HepG2 (cell line): Measurements from ENCODE around the gene STX10. TPM values are rescaled to one million over a fixed set of nuclear protein-coding genes. Genes with fewer than 3 reads are reported as not detected.

Source experiments
- ARID2 ChIP-seq: sonication (generic); formaldehyde crosslinking; IDR thresholded peaks from 2 replicates; pipeline ENCODE4 v1.8.1; 2022; ENCODE audit warnings: mild to moderate bottlenecking, missing genetic modification reagents, borderline replicate concordance
- ATF7-NPFF ChIP-seq: sonication (generic); formaldehyde crosslinking; IDR thresholded peaks from 2 replicates; pipeline ENCODE4 v1.8.1; 2023; ENCODE audit warnings: mild to moderate bottlenecking, low read depth, missing genetic modification reagents, moderate library complexity
- CAMTA2 ChIP-seq: sonication (generic); formaldehyde crosslinking; IDR thresholded peaks from 2 replicates; pipeline ENCODE4 v1.4.0; 2020; ENCODE audit warnings: mild to moderate bottlenecking, missing genetic modification reagents, borderline replicate concordance
- CBX1 ChIP-seq: IDR thresholded peaks from one replicate; pipeline ENCODE4 v1.6.1; 2016; ENCODE audit warnings: antibody characterized with exemption, low read depth
- CERS6 ChIP-seq: sonication (generic); formaldehyde crosslinking; IDR thresholded peaks from 2 replicates; pipeline ENCODE4 v1.5.0; 2020; ENCODE audit warnings: missing genetic modification reagents
- GLMP ChIP-seq: sonication (generic); formaldehyde crosslinking; IDR thresholded peaks from 2 replicates; pipeline ENCODE4 v1.9.0; 2021; ENCODE audit warnings: missing genetic modification reagents, mild to moderate bottlenecking, borderline replicate concordance
- GMEB2 ChIP-seq: IDR thresholded peaks from 2 replicates; pipeline ENCODE4 v1.6.1; 2016; ENCODE audit warnings: missing biosample characterization, missing genetic modification reagents, low read depth
- NR2F2 ChIP-seq: IDR thresholded peaks from 2 replicates; pipeline ENCODE4 v1.6.1; 2012; ENCODE audit warnings: low read depth, inconsistent platforms, borderline replicate concordance
- RFX1 ChIP-seq: fragments of 450-650 bp; IDR thresholded peaks from 2 replicates; pipeline ENCODE4 v1.6.1; 2017
- SOX13 ChIP-seq, 3 experiments: fragments of 450-650 bp in 1 of 3; sonication (generic) in 1 of 3; formaldehyde crosslinking in 1 of 3; IDR thresholded peaks in 2 of 3; conservative IDR thresholded peaks in 1 of 3; 2 replicates each; pipeline versions ENCODE4 v1.5.0 to v1.6.1; 2016 to 2020; ENCODE audit warnings: antibody characterized with exemption in 1 of 3, mild to moderate bottlenecking in 1 of 3, missing compliant biosample characterization in 1 of 3, missing genetic modification reagents in 1 of 3, moderate library complexity in 1 of 3
- SP140L ChIP-seq: sonication (generic); formaldehyde crosslinking; IDR thresholded peaks from 2 replicates; pipeline ENCODE4 v1.4.0; 2020; ENCODE audit warnings: missing genetic modification reagents, borderline replicate concordance
- SYNCRIP ChIP-seq: fragments of 200-400 bp; formaldehyde crosslinking; IDR thresholded peaks from 2 replicates; pipeline ENCODE4 v1.6.1; 2018; ENCODE audit warnings: mild to moderate bottlenecking, low read depth, low read length; ENCODE audit not compliant: insufficient read depth
- TIGD3 ChIP-seq: sonication (generic); formaldehyde crosslinking; IDR thresholded peaks from 2 replicates; pipeline ENCODE4 v1.5.1; 2020; ENCODE audit warnings: mild to moderate bottlenecking, missing genetic modification reagents, borderline replicate concordance
- YY1 ChIP-seq: IDR thresholded peaks from 2 replicates; pipeline ENCODE4 v1.6.1; 2011; ENCODE audit warnings: low read length, low read depth, moderate library complexity, mild to moderate bottlenecking; ENCODE audit not compliant: insufficient read depth, insufficient replicate concordance
- ZNF234 ChIP-seq: sonication (generic); formaldehyde crosslinking; conservative IDR thresholded peaks from 2 replicates; pipeline ENCODE4 v1.5.1; 2020; ENCODE audit warnings: mild to moderate bottlenecking, missing genetic modification reagents
- ZNF484 ChIP-seq: sonication (generic); formaldehyde crosslinking; IDR thresholded peaks from 2 replicates; pipeline ENCODE4 v1.5.1; 2020; ENCODE audit warnings: mild to moderate bottlenecking, low read depth, missing genetic modification reagents, borderline replicate concordance
- ZNF558 ChIP-seq: sonication (generic); formaldehyde crosslinking; IDR thresholded peaks from 2 replicates; pipeline ENCODE4 v1.9.0; 2022; ENCODE audit warnings: mild to moderate bottlenecking, missing genetic modification reagents, borderline replicate concordance
- ZNF674 ChIP-seq: sonication (generic); formaldehyde crosslinking; IDR thresholded peaks from 2 replicates; pipeline ENCODE4 v1.5.0; 2020; ENCODE audit warnings: low read depth, mild to moderate bottlenecking, missing genetic modification reagents
- ZNF713 ChIP-seq: sonication (generic); formaldehyde crosslinking; IDR thresholded peaks from 2 replicates; pipeline ENCODE4 v1.4.0; 2020; ENCODE audit warnings: mild to moderate bottlenecking, missing genetic modification reagents
- ZNF737 ChIP-seq: sonication (generic); formaldehyde crosslinking; IDR thresholded peaks from 2 replicates; pipeline ENCODE4 v1.5.0; 2020; ENCODE audit warnings: missing genetic modification reagents, mild to moderate bottlenecking, borderline replicate concordance
- ZSCAN12 ChIP-seq: sonication (generic); formaldehyde crosslinking; IDR thresholded peaks from 2 replicates; pipeline ENCODE4 v1.9.0; 2021; ENCODE audit warnings: mild to moderate bottlenecking, missing genetic modification reagents
- polyA plus RNA-seq, 8 experiments: library from polyadenylated mRNA; depleted of rRNA in 3 of 8; stranded (reverse) in 7 of 8; unstranded in 1 of 8; fragments of >200 nt; fragmentation: Illumina TruSeq in 4 of 8; extraction: Trizol in 4 of 8; gene quantifications; 2 replicates each; pipeline versions ENCODE4 v1.2.1 to v1.2.3, GENCODE V29; 2011 to 2016; ENCODE audit warnings: low read depth in 4 of 8, missing spikeins in 1 of 8, mixed read lengths in 1 of 8; ENCODE audit not compliant: insufficient read depth in 1 of 8
- total RNA-seq, 5 experiments: library from RNA; depleted of rRNA; stranded (reverse); fragments of >200 nt; fragmentation: Illumina TruSeq; extraction: Trizol; gene quantifications; 2 replicates each; pipeline ENCODE4 v1.2.3, GENCODE V29; 2016; ENCODE audit warnings: low read depth in 1 of 5

STX10 gene
- total and polyA plus RNA-seq, 2 of the 13 experiments (the other 11 are each of a cell fraction or from before 2014, with no cell fraction given) = 47.9 to 66.4 TPM

GRCh38 chr19:13164343-13165161, 14.4 kb upstream of the STX10 start (continued):
- TF ChIP-seq YY1 = peak; percentile 17
- no peak for TF ChIP-seq ZNF484 (CRISPR knock-in tag)
- no peak for TF ChIP-seq CERS6 (CRISPR knock-in tag)
- TF ChIP-seq CAMTA2 (CRISPR knock-in tag) = no peak
- TF ChIP-seq RFX1 = no peak
- no peak; the same call in 1 of the 2 replicates for TF ChIP-seq ATF7-NPFF
- TF ChIP-seq GMEB2 (CRISPR knock-in tag) = no peak
- no peak for TF ChIP-seq TIGD3
- TF ChIP-seq SOX13 (IDR thresholded peaks at IDR 0.05) = peak; percentile 59
- peak in 1 of 2 experiments; percentile 92; a peak in 2 of 4 replicates for TF ChIP-seq SOX13 (CRISPR knock-in tag; conservative IDR thresholded peaks at IDR 0.05 in 1 of 2, IDR thresholded peaks at IDR 0.05 in 1 of 2)
- no peak for TF ChIP-seq GLMP
- no peak for TF ChIP-seq ZSCAN12 (CRISPR knock-in tag)
- peak; percentile 69 for TF ChIP-seq CBX1
- no peak for TF ChIP-seq ZNF558
- TF ChIP-seq ZNF234 (CRISPR knock-in tag) = no peak
- TF ChIP-seq NR2F2 = 0 out of 2 replicates have a peak, but pooled peaks have one; percentile 20
- no peak for TF ChIP-seq SYNCRIP
- TF ChIP-seq ARID2 = no peak
- no peak; the same call in 1 of the 2 replicates for TF ChIP-seq SP140L (CRISPR knock-in tag)
- TF ChIP-seq ZNF674 (CRISPR knock-in tag) = no peak
- TF ChIP-seq ZNF737 (CRISPR knock-in tag) = no peak
- no peak for TF ChIP-seq ZNF713 (CRISPR knock-in tag)
